HG03159 (cell line): ENCODE data around the gene TMEM245.
"Not testable (repeated sequence)": the region's sequence is repeated elsewhere in the genome, so short reads cannot be mapped to it uniquely, and the experiment has no call there.

Experiments
- ATAC-seq: cut with Tn5 transposase; IDR thresholded peaks from one replicate; pipeline ENCODE4 v1.9.1; 2021; ENCODE audit warnings: mild to moderate bottlenecking, moderate library complexity; ENCODE audit not compliant: unreplicated experiment

TMEM245 gene

DNA sequence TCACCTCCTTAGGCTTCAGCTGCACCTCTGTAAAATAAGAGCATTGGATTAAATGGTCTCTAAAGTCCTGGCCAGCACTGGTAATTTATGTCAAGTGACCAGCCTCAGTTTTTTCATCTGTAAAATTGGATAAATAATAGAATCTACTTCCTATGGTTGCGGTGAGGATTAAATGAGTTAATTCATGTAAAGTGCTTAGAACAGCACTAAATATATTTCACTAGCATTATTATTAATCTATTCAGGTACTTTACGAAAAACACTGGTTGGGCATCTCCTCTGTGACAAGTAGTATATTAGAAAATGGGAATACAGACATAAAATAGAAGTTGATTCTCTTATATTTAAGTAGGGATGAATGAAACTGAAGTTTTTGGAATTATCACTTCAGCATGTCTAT lies 13.8 kb upstream of the TMEM245 start:
- ATAC-seq = no peak

DNA sequence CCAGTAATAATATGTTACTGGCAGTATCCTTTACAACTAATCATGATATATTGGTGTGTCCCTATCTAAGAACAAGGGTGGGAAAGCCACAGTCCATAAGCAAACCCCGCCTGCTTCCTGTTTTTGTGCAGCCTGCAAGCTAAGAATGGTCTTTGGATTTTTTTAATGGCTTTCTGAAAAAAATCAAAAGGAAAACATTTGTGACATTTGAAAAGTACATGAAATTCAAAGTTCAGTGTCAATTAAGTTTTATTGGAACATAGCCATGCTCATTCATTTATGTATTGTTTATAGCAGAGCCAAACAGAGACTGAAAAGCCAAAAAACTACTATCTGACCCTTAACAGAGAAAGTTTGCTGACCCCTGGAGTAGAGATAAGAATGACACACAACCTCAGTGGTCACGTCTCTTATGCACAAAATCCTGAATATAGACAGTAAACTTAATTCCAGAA lies 12.8 kb upstream of the TMEM245 start:
- no peak for ATAC-seq

GRCh38 chr9:109129470-109130197 lies 9.9 kb upstream of the TMEM245 start:
- ATAC-seq = no peak

- ATAC-seq = not testable (repeated sequence)
Observed at GRCh38 chr9:109126671-109127070, 6.9 kb upstream of the TMEM245 start.

DNA sequence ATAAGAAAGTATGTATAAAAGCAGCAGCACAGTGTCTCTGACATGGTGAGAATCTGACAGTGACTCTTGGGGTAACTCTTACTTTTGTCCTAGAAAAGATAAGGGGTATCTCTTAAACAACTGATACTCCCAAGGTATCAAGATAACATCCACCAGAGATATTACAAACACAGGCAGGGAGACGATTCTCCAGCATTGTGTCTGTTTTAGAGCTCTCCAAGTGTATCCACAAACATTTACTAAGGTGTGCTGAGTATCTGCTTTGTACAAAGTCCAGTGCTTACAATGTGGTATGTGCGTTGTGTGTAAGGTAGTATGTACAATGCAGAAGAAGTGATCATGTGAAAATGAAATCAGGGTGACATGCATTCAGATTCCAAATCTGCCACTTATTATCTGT lies 4.4 kb upstream of the TMEM245 start:
- no peak for ATAC-seq

DNA sequence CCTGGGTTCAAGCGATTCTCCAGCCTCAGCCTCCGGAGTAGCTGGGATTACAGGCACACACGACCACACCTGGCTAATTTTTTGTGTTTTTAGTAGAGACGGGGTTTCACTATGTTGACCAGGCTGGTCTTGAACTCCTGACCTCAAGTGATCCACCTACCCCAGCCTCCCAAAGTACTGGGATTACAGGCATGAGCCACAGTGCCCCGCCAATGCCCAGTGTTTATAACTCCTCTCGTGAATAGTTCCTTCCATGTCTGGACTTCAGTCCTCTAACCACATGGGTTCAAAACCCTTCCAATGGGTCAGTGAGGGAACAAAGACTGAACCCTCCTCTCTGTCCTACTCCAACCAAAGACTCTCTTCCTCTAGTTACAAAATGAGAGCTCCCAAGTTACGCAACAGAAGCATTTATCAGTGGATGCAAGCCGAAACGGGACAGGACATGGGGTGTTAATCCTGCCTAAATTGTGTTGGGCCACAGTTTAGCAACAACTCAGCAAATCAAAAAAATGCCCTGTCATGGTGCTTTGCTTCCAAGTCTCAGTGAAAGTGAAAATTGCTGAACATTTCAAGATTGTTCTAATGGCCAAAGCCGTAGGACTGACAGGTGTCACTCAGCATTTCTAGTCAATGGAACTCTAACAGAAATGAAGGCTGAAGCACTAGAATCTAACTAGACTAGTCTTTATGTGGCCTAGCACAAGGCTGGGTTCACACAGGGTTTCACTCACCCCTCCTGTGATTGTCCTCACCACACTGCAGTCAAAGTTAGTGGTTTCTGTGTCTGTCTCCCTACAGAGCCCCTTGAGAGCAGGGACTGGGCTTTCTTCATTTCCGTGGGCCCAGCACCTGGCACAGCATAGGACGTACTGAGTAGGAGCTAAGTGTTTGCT lies 3.2 kb upstream of the TMEM245 start:
- ATAC-seq = no peak

DNA sequence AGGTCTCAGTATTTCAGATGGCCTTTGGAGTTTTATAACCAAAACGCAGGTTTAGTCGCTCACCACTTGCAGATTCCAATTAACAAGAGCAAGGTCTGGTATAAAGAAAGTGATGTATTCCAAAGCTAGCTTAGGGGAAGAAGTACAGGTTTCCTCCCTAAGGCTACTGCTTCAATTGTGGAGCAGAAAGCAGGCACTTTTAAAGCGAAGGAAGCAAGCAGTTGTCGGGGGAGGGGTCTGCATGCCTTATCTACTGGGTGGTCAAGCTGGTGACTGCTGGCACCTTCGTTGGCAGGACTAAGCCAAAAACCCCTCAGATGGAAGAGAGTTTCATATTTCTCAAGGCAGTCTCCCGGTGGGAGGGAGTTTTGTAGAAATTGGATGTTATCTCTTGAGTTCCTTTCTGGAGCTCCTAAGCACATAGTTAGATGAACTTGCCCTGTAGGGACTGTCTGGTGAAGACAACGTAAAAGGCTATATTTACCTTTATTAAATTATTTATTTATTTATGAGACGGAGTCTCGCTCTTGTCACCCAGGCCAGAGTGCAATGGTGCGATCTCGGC lies 1.6 kb upstream of the TMEM245 start:
- ATAC-seq = no peak

DNA sequence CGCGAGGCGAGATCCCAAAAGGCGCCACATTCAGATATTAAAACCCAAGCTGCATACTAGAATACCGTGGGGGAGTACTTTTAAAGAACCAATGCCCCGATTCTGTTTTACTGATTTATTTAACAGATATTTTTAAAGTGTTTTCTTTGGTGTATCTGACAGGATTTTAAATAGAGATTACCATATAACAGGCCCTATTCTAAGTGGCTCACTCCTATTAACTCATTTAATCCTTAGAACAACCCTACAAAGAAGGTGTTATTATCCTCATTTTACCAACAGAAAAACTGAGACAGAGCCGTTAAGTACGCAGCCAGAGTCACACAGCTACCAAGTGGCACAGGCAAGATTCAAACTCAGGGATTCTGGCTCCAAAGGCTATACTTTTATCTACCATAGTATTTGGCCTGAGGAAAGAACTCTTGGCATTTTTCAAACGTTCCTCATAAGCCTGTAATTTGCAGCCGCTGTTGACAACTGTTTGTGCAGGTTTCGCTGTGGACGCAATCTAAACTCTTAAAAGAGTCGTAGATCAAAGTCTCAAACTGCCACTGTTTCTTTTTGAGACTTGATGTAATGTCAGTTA lies 550 bp upstream of the TMEM245 start:
- no peak for ATAC-seq

DNA sequence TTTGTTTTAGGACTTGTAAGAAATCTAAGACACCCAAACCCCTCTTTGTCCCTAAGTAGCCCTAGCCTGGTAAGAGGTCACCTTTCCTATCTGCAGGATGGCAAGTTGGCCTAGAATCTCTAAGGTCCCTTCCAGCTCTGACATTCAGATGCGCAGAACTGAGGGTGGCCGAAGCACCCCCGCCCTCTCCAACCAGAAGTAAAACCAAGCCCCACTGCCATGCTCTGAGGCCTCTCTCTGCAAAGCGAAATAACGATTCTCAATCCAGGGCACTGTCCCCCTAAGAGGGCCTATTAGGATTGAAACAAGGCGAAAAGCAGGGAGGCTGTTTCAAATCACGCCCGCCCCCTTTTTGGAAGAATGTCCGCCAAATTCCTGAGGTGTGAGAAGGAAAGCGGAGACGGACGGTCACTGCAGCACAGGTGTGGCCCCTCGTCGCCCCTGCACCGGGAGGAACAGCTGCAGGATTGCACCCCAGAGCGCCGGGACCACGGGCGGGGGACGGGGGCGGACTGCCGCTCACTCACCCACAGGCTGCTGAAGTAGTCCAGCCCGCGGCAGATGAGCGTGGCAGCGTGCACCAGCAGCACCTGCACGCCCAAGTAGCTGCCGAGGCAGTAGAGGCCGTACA lies 824 bp downstream of the TMEM245 start:
- no peak for ATAC-seq

DNA sequence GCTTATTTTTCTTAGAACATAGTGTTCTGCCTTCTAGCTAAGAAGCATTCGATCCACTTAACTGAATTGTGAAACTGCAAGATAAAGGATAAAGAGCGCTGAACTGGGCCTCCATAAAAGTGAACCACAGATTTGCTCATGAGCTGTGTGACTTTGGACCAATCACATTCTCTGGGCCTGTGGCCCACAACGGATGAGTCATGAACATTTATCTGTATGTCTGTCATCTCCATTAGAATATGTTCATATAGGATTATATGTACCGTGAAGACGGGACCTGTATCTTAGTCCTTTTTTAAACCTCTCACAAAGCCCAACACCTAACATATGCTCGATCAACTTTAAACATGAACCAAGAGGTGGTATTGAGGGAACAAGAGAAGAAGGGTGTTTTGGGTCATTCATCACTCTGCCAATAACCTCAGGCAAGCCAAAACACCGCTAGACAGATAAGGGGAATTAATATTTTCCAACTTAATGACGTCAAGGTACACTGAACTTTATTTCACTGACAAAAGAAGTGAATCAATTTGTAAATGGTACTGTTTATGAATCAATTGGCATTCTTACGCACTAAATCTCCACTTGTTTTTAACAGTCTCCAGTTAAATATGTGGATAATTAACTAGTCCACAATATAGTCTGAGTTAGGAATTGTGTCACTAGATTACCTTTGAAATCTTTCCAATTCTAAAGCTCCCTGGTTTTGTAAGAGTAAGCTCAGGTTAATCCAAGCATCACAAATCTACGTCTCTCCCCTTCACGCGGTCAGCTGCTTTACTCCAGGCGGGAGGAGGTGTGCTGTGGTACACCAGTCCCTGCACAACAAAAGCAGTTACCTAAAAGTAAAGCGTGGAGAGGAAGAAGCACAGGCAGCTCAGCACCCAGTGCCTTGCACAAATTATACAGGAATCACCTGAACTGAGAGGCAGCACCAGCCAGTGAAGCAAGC lies 1.6 kb downstream of the TMEM245 start:
- no peak for ATAC-seq

GRCh38 chr9:109115931-109116526 lies 3.7 kb downstream of the TMEM245 start:
- ATAC-seq = no peak

- ATAC-seq = no peak
Observed at GRCh38 chr9:109114670-109115069, 5.1 kb downstream of the TMEM245 start.

DNA sequence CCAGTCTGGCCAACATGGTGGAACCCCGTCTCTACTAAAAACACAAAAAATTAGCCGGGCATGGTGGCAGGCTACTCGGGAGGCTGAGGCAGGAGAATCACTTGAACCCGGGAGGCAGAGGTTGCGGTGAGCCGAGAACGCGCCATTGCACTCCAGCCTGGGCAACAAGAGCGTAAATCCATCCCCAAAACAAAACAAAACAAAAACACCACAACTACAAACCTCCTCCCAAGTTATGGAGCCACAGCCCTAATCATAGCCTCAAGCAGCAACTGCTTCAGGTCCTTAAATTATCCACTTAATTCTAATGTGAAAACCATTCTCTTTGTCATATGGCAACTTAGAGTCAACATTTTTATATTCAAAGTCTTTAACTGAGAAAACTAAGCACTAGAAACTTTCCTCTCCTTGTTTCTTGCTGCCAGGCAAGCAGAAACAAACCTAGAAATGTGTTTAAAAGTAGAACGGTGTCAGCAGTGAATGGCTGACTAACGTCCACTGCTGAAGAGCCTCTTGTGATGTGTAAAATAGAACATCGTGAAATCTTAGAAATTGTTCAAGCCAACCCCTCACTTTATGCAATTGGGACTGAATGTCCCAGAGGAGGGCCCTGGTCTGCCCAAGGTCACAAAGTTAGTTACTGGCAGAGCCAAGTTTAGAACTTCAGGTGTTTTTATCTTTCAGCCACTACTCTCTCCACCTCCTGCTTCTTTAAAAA lies 5.7 kb downstream of the TMEM245 start:
- no peak for ATAC-seq

GRCh38 chr9:109113254-109113653 lies 6.5 kb downstream of the TMEM245 start:
- ATAC-seq = no peak

- ATAC-seq = peak; percentile 88
Observed at GRCh38 chr9:109110329-109111021, 9.3 kb downstream of the TMEM245 start.

GRCh38 chr9:109109967-109110328 lies 9.8 kb downstream of the TMEM245 start:
- ATAC-seq = no peak

GRCh38 chr9:109108318-109108717 lies 11.4 kb downstream of the TMEM245 start:
- no peak for ATAC-seq
